CD1c-positive myeloid dendritic cell (primary cell): ENCODE results near the gene ADRM1.

Source experiments
- DNase-seq: peaks from one replicate; pipeline ENCODE4 v3.0.0-alpha.2; 2016; ENCODE audit errors: extremely low spot score

Gene ADRM1, protein sequence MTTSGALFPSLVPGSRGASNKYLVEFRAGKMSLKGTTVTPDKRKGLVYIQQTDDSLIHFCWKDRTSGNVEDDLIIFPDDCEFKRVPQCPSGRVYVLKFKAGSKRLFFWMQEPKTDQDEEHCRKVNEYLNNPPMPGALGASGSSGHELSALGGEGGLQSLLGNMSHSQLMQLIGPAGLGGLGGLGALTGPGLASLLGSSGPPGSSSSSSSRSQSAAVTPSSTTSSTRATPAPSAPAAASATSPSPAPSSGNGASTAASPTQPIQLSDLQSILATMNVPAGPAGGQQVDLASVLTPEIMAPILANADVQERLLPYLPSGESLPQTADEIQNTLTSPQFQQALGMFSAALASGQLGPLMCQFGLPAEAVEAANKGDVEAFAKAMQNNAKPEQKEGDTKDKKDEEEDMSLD

DNA sequence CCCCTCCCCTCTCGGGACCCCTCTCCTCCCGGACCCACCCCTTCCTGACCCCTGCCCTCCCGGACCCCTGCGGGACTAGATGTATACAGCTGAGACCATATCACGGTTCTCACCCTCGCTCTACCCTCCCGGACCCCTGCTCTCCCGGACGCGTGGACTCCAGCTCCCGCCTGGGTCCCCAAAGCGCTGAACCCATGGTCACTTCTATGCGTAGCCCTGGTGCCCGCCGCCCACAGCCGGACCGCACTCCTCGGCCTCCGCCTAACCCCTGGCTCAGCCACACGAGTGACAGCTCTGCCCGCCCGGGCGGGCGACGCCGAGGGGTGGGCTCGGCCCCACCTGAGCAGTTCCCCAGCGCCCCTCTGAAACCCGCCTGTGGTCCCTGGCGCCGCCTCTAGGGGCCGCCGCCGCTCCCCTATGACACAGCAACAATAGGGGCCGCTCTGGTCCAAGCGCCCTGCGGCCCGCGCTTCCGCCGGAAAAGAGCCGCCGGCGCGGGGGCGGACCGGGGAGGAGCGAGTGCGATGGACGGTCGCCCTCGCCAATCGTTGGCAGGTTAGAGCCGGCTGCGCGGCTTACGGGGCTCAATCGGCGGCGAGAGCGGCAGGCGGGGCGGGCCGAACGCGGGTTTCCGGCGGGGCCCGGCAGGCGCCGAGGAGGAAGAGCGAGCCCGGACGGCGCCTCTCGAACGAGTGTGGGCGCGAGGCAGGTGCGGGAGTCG lies at the start of gene ADRM1:
ADRM1 (plus strand) TSS at position 657 of the 721 bp plus-strand sequence. CDS start 572 bp downstream, outside the sequence.
- DNase-seq: peak; percentile 100

DNA sequence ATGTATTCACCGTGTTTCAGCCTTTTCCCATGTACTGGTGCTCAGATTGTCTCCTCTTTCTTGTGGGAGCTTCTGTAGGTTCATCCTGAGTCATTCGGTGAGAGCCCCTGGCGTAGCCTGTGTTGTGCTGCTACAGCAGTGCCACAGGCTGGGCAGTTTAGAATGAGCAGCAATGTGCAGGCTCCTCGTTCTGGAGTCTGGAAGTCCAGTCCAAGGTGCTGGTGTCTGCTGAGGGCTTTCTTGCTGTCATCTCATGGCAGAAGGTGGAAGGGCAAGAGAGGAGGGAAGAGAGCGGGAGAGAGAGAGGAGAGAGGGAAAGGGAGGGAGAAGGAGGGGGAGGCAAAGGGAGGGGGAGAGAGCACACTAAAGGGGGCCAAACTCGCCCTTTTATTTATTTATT lies 49.4 kb upstream of the ADRM1 start:
- DNase-seq: no peak

DNA sequence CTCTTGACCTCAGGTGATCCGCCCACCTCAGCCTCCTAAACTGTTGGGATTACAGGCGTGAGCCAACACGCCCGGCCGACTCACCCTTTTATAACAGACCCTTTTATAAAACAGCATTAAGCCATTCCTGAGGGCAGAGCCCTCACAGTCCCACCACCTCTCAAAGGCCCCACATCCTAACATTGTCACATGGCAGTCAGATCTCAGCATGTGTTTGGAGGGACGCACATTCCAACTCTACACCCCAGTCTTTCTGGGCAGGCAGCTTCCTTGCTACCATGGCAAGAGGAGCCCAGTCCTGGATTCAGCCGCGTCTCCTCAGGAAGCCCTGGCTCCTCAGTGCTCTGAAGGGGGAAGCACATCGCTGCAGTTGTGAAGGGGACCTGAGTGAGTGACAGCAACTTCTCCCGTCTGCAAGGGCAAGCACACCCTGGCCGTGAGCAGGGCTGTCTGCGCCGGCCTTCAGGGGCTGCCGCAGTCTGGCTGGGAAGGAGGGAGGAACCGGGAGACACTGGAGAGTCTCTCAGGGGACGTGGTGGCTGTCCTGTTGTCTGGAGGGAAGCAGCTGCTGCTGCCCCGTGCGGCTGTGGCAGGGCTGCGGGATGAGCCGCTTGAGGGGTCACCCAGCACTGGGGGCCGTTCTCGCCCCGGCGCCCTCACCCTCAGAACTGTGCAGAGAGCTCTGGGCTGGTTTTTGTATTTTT lies 48.6 kb upstream of the ADRM1 start:
- DNase-seq: no peak

DNA sequence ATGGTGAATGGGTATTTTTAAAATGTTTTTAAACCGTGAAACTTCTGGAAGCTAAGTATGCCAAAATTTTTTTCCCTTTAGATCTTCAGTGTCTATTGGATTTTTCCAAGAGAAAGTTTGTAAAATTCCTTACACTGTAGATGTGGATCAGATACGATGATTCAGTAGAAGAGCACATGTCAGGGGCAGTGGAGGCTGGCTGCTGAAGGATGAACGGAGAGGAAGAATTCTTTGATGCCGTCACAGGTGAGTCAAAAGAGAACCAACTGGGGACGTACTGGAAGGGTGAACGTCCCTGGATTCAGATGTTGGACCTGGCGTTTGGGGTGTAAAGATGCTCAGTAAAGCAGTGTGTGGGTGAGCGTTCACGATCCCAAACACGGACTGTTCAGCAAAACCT lies 46.8 kb upstream of the ADRM1 start:
- DNase-seq: no peak

DNA sequence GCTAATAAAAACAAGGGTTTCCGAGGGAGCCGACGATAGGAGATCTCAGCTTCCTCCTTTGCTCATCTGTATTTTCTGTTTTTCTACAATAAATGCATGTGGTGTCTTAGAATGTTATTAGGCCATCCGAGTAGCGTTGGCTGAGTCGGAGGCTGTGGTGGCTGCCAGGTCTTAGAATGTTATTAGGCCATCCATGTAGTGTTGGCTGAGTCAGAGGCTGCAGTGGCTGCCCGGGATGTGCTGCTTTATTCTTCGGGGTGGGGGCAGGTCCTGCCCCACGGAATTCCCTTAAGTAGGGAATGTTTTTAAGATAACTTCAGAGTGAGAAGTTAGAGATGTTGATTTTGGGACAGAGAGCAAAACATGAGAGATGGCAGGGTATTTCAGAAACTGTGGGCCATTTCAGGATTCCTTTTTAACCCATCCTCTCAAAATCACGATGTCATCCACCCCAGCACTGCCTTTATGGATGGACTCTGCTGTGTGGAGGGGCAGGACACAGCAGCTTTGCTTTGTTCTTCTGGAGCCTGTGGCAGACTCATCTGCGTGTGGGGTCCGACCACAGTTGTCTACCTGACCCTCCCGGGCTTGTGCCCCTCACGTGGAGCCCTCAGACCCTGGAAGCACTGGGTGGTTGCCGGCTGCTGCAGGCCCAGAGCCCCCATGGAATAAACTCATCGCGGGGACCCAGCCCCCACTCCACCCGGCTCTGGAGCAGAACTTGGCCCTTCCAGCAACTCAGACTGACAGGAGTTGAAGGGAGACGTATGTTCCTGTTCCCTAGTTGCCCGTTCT lies 44.1 kb upstream of the ADRM1 start:
- no peak for DNase-seq

DNA sequence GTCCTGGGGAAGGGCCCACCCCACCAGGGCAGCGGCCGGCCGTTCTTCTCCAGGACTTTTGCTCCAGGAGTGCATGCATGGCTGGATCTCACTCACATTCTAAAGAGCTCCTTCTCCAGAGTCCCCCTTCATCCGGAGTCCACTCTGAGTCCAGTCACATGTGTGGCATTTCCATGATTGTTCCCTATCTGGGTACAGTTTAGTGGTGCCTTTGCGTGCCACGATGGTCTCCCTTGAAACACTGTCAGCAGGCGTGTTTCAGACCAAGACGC lies 43.6 kb upstream of the ADRM1 start:
- no peak for DNase-seq

DNA sequence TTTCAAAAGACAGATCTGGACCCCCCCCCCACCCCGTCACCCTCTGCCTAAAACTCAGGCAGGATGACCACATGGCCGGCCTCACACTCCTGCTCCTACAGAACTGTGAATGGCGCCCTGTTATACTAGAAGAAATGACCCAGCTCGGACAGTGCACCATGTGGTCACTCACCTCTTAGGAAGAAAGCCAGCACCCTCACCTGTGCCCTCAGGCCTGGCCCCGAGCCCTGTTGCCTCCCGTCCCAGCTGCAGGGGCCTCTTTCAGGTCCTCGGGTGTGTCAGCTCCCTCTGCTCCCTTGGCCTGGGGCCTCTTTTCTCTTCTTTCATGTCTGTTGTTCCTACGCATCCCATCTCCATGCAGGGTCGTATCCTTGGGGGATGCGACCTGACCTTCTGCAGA lies 40.7 kb upstream of the ADRM1 start:
- DNase-seq: no peak

DNA sequence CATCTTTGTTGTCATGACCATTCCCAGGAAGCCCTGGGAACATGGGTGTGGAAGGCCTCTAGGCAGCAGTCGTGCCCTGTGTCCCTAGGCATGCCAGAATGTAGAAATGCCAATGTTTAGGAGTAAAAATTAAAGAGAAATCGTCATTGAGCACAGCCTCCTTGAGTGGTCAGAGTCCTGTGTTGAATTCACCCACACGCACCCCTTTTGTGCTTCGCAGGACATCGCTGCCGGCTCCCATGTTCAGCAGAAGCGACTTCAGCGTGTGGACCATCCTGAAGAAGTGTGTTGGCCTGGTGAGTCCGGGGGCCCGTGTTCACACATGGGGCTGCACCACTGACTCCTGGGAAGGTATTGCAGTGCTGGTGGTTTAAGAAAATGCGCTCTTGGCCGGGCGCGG lies 39.4 kb upstream of the ADRM1 start:
- DNase-seq: no peak

DNA sequence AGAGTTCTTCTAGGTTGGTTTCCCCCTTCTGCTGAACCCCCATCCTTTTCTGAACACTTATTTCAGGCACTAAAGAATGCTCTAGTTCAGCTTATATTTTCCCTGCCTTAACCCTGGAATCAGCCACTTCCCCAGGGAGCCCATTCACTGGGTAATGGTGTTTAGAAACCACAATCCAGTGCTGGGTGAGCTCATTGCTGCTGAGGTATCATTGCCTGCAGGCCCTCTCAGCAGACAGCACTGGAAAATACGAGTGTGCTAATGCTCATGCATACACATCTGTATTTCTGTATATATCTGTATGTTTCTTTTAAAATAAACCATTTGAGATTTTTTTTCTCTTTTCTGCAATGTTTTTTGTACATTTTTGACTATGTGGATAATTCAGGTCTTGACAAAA lies 37.4 kb upstream of the ADRM1 start:
- no peak for DNase-seq

DNA sequence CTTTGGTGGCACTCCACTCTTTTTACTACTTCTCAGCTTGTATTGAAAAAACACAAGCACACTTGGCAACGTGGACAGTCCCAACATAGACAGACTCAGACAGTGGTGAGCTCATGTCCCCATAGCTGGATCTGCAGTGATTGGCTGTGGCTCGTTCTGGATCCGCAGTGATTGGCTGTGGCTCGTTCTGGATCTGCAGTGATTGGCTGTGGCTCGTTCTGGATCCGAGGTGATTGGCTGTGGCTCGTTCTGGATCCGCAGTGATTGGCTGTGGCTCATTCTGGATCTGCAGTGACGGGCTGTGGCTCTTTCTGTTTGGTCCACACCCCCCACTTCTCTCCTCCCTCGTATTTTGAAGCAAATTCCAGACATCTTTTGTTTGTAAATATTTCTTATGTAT lies 36.5 kb upstream of the ADRM1 start:
- no peak for DNase-seq

DNA sequence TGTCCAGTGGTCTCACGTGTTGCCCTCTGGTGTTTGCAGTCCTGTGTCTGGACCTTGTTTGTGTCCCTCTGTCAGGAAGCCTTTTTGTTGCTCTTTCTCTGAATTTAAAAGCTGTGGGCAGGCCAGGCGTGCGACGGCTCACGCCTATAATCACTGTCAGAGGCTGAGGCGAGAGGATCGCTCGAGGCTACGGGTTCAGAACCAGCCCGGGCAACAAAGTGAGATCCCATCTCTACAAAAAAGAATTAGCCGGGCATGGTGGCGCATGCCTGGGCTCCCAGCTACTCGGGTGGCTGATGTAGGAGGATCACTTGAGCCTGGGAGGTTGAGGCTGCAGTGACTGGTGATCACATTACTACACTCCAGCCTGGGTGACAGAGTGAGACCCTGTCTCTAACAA lies 35.9 kb upstream of the ADRM1 start:
- no peak for DNase-seq

DNA sequence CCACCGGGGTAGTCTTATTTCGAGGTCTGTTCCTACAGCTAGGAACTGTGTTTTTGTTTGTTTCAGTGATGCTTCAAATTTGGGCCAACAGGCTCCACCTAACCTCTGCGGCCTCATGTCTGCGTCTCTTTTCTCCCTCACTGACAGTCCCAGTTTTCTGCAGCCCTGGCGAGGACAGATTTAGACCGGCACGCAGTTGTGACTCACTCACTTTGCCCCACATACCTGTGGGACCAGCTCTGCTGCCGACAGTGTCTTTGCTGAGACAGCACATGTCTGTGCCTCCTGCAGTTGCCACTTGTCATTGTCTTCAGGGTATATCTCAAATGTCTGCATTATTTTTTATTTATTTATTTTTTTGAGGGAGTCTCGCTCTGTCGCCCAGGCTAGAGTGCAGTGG lies 35.3 kb upstream of the ADRM1 start:
- DNase-seq: no peak

DNA sequence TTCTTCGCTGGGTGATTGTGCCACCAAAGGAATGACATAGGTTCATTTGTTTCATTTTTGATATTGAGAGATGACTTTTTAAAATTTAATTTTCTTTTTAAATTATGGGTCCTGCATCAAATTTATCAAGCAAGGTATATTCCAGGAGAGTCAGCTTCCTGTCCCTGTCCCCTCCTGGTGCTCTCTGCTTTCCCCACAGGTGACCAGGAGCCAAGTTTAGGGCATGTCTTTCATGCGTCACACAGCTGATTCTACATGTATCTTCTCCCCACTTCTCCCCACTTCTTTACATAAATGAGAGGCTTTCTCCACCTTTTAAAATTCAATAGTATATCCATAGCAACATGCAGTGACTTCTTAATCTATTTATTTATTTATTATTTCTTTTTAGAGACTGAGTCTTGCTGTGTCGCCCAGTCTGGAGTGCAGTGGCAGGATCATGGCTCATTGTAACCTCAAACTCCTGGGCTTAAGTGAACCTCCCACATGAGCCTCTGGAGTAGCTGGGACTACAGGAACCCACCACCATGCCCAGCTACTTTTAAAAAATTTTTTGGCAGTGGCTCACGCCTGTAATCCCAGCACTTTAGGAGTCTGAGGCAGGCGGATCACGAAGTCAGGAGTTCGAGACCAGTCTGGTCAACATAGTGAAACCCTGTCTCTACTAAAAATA lies 34.4 kb upstream of the ADRM1 start:
- DNase-seq: no peak

DNA sequence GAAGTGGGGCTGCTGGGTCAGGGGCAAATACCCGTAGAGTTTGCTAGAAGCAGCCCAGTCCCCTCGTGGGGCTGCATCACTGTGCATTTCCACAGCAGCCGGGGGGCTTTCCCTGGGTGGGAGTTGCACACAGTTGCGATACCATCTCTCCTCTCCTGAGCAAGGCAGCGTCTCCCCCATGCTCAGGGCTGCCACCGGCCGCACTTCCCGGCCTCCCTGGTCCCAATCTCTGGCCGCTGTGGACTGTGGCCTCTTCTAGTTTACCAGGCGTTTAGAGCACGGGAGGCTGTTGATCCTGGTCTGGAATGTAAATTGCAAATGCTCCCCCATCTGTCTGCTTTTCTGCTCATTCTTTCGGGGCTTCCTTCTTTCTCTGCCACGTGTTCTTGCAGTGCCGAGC lies 33.4 kb upstream of the ADRM1 start:
- no peak for DNase-seq

DNA sequence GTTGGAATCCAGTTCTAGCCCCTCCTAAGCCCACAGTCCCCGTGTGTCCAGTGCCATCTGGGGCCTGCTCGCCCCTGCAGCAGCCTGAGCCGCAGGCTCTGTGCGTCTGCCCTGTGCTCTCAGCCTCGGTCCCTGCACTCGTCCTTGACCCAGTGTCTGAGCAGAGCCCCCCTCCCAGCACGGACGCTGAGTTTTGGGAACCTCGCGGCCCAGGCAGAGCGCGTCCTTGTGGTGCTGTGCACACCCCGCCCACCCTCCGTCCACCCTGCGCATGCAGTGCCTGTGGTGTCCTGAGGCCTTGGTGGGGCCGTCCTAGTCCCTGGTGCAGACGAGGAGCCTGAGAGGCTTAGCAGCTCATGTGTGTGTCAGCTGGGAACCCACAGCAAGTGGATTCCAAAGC lies 32.9 kb upstream of the ADRM1 start:
- DNase-seq: no peak

DNA sequence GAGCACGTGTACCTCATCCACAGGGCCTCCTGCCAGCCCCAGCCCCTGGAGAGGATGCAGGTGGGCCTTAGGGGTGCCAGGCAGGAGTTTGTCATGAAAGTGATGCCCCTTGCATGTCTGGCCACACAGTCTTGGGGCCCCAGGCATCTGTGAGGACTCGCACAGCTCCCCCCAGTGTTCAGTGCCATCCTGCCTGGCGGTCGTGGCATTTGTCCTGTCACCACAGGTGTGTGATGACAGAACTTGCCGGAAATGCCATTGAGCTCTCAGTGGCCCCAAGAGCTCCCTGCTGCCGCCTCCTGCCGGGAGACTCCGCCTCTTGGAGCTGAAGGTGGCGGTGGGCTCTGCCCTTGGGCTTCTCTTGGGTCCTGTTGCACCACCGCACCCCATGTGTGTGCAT lies 30.6 kb upstream of the ADRM1 start:
- no peak for DNase-seq

DNA sequence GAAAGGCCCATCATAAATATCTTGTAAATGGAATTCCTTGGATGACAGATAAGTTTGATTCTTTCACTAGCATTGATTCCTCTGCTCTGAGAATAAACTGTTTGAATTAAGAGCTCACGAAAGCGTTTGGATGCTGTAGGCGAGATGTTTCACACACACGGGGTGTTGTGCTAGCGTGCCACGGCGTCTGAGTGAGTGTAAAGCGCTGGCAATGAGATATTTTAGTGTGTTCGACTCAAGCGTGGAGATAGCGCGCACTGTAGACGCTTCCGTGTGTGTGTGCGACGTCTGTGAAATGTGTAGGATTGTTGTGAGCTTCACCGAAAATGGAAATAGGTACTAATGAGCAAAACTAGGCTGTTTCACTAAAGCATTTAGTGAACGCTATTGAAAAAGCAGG lies 29.4 kb upstream of the ADRM1 start:
- no peak for DNase-seq

DNA sequence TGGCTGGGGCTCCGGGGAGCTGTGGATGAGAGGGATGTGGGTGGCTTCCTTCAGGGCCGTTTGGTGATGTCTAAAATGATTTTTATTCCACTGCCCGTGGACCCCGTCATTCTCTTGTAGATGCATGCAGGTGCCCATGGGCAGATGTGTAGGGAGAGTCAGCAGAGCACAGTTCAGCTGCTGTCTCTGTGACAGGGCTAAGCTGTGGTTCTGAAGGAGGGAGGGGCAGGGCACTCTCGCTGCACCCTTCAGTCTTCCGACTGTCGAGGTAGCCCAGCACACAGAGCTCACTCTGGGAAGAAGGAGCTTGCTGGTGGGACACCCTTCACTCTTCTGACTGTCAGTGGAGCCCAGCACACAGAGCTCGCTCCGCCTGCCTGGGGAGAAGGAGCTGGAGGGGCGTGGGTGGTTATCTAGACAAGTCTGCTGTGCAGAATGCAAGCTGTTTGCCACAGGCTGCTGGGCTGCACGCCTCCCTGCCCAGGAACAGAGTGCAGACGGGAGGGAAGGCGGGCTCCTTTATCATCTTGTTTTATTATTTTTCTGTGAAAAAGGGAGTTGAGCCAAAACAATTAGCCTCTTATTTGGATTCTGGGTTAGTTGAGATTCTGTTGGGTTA lies 28.4 kb upstream of the ADRM1 start:
- DNase-seq: no peak

DNA sequence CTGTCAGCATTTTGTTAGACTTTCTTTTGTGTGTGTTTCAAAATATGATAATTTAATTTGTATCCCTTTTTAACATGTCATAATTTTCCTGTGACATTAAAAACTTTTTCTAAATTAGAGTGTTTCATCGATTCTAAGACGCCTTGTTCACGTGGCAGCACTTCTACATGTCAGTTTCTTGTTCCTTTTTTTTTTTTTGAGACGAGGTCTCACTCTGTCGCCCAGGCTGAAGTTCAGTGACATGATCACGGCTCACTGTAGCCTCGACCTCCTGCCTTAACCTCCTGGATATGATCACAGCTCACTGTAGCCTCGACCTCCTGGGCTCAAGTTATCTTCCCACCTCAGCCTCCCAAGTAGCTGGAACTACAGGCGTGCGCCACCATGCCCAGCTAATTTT lies 27.6 kb upstream of the ADRM1 start:
- no peak for DNase-seq

DNA sequence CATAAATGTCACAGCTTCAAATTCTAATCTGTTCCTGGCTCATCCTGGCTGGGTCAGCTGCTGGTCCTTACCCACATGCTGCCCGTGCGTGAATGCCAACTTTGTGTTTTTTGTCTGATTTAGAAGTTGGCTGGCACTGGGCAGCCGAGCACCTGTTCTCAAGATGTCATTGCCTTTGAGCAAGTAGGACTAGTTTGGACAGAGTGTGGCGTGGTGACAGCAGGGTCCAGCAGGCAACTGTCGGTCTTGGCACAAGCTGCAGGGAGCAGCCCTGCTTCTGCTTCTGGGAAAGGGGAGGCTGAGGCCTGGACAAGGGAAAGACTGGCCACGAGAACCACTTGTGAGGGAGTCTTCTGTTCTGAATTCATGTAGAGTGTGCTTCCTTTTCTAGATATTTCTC lies 26.4 kb upstream of the ADRM1 start:
- DNase-seq: no peak

DNA sequence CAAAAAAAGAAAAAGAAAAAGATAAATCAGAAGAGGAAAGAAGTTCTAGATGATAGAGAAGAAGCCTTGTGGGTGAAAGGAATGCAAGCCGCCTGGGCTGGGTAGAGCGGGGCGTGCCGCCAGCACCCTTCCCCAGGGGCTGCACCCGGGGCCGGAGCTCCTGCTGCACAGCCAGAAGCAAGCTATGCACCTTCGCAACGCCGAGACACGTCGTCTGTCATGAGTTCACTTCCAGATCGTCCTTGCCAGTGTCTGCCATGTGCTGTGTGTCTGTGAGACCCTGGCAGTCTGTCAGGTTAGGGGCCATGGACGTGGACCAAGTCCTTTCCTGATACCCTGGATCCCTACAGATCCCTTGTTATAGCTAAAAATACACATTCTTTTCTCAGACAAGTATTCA lies 25.5 kb upstream of the ADRM1 start:
- no peak for DNase-seq
